Measurements from ENCODE around the gene TLE4. TPM values are rescaled to one million over a fixed set of nuclear protein-coding genes. Genes with fewer than 3 reads are reported as not detected.
A peak's percentile ranks its signal among the peaks of the same experiment; 100 is the strongest.

Gene TLE4
- total RNA-seq, 1 experiment from 2014 or later = 17.9 TPM

DNA sequence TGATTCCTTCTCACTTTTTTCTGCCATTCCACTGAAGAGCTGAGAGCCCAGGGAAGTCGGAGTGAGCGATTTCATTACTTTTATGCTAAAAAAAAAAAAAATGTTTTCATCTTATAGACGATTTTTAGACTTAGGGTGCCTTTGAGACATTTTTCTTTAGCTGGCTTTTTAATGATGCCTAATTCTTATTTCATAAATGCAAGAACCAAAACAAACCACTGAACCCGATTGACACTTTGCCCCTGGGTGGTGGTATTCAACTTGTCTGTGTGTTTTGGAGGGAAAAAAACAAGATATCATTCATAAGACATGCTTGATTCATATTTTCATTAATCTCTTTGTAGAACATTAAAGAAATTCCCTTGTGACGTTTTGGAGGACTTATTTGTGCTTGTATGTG, 2.4 kb downstream of the TLE4 start:
- Histone ChIP-seq H3F3A (ENCODE audit: low read length, unreplicated experiment) (no peaks in the 10 kb centered on the region), H3K4me2 (ENCODE audit: low read length) (peak overlapping the region; percentile 79), H2AFZ (ENCODE audit: low read length) (peak overlapping the region; percentile 10; the same call in 1 of the 2 replicates), H3K9me2 (replicated peaks; ENCODE audit: low read length) (no peaks in the 10 kb centered on the region), H3K27me3 (ENCODE audit: low read length) (no peaks in the 10 kb centered on the region), H3K9me3 (ENCODE audit: low read length) (no peaks in the 10 kb centered on the region), H4K20me1 (ENCODE audit: low read length) (no peaks in the 10 kb centered on the region), H3K9ac (ENCODE audit: low read length) (peak overlapping the region; percentile 58; the same call in 1 of the 2 replicates), H3K36me3 (ENCODE audit: low read depth, low read length) (no peaks in the 10 kb centered on the region), H3K79me2 (ENCODE audit: low read length) (peaks cover 16% of the 10 kb centered on the region), H3K4me3 (ENCODE audit: low read length) (peak overlapping the region; percentile 70), H3K4me1 (ENCODE audit: insufficient read depth, low read length) (peaks cover 12% of the 10 kb centered on the region; the same call in 1 of the 2 replicates), H3K27ac (ENCODE audit: low read length) (no peak overlapping the region)
- POLR2A ChIA-PET (ENCODE audit: unreplicated experiment) = no interaction called here
- no TSS peak for BruUV-seq (replicated peaks)
- ATAC-seq (no peak), DNase-seq (no peak)
- intact Hi-C loops (cut with micrococcal nuclease) = loop anchor here (2.0 to 10.0 kb wide), 6 partner anchors 48 to 603 kb away; no protein-coding TSS in a partner anchor
- TF ChIP-seq EZH2phosphoT487 (IDR thresholded peaks at IDR 0.05; ENCODE audit: borderline replicate concordance, low read length) = no peak
- no peak for TF ChIP-seq EZH2 (IDR thresholded peaks at IDR 0.05; ENCODE audit: low read length, unreplicated experiment)
- TF ChIP-seq, protein P1, sequence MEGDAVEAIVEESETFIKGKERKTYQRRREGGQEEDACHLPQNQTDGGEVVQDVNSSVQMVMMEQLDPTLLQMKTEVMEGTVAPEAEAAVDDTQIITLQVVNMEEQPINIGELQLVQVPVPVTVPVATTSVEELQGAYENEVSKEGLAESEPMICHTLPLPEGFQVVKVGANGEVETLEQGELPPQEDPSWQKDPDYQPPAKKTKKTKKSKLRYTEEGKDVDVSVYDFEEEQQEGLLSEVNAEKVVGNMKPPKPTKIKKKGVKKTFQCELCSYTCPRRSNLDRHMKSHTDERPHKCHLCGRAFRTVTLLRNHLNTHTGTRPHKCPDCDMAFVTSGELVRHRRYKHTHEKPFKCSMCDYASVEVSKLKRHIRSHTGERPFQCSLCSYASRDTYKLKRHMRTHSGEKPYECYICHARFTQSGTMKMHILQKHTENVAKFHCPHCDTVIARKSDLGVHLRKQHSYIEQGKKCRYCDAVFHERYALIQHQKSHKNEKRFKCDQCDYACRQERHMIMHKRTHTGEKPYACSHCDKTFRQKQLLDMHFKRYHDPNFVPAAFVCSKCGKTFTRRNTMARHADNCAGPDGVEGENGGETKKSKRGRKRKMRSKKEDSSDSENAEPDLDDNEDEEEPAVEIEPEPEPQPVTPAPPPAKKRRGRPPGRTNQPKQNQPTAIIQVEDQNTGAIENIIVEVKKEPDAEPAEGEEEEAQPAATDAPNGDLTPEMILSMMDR (conservative IDR thresholded peaks at IDR 0.05; ENCODE audit: low read depth, low read length) = no peak
- CTCF ChIA-PET = no interaction called here

DNA sequence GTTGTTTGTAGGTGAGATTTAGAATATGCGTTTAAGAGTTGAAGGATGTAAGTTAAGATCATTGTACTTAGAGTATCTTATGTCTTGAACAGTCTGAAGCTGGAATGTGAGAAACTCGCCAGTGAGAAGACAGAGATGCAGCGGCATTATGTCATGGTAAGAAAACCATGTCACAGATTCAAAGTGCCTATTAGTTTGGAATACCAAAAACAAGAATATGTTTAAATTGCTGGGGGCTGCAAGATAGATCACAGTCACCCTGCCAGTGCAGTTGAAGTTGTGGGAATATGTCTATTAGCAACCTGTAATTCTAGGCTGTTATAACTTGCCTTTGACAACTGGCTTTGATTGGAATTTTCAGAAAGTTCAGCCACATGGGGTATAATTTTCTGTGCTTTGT, 3.0 kb downstream of the TLE4 start:
- H3K4me3 ChIP-seq (ENCODE audit: low read length) = peak overlapping the region; percentile 70; the same call in 1 of the 2 replicates
- no peaks in the 10 kb centered on the region for H3K9me2 ChIP-seq (replicated peaks; ENCODE audit: low read length)
- H3K9me3 ChIP-seq (ENCODE audit: low read length) = no peaks in the 10 kb centered on the region
- H3K27me3 ChIP-seq (ENCODE audit: low read length) = no peaks in the 10 kb centered on the region
- H3K9ac ChIP-seq (ENCODE audit: low read length) = no peak overlapping the region; the same call in 1 of the 2 replicates
- intact Hi-C loops (cut with micrococcal nuclease) = loop anchor here (2.0 to 10.0 kb wide), 6 partner anchors 48 to 603 kb away; no protein-coding TSS in a partner anchor
- no peak for DNase-seq
- no TSS peak for BruUV-seq (replicated peaks)
- peak overlapping the region; percentile 79 for H3K4me2 ChIP-seq (ENCODE audit: low read length)
- peaks cover 16% of the 10 kb centered on the region for H3K79me2 ChIP-seq (ENCODE audit: low read length)
- peaks cover 12% of the 10 kb centered on the region; the same call in 1 of the 2 replicates for H3K4me1 ChIP-seq (ENCODE audit: insufficient read depth, low read length)
- ChIA-PET CTCF (no interaction called here), POLR2A (ENCODE audit: unreplicated experiment) (no interaction called here)
- no peaks in the 10 kb centered on the region for H3F3A ChIP-seq (ENCODE audit: low read length, unreplicated experiment)
- no peaks in the 10 kb centered on the region for H3K36me3 ChIP-seq (ENCODE audit: low read depth, low read length)
- TF ChIP-seq EZH2phosphoT487 (IDR thresholded peaks at IDR 0.05; ENCODE audit: borderline replicate concordance, low read length) (no peak), EZH2 (IDR thresholded peaks at IDR 0.05; ENCODE audit: low read length, unreplicated experiment) (no peak)
- TF ChIP-seq, protein P1 (conservative IDR thresholded peaks at IDR 0.05; ENCODE audit: low read depth, low read length) = no peak
- no peak overlapping the region for H2AFZ ChIP-seq (ENCODE audit: low read length)
- no peaks in the 10 kb centered on the region for H4K20me1 ChIP-seq (ENCODE audit: low read length)
- no peak overlapping the region for H3K27ac ChIP-seq (ENCODE audit: low read length)
- no peak for ATAC-seq

DNA sequence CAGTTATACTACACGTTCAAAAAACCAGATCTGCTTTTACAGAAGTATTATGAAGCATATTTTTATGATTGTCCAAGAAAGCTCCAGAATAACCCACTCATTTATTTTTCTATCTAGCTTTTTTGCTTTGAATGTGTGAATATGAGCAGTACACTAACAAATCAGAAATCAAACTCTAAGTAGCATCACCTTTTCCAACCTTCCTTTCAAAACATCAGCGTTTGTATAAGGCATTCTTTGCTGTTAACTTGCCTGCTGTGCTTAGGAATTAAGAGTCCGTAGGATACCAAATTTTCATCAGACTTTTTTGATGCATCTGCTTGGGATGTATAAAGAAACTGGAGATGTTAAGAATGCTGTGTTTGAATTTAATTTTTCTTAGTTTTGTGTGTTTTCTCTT, 3.8 kb downstream of the TLE4 start:
- Histone ChIP-seq H4K20me1 (ENCODE audit: low read length) (no peaks in the 10 kb centered on the region), H3K9ac (ENCODE audit: low read length) (no peak overlapping the region), H3K4me2 (ENCODE audit: low read length) (no peak overlapping the region), H3K79me2 (ENCODE audit: low read length) (peaks cover 16% of the 10 kb centered on the region), H3K27ac (ENCODE audit: low read length) (no peak overlapping the region), H3K9me3 (ENCODE audit: low read length) (no peaks in the 10 kb centered on the region), H3K9me2 (replicated peaks; ENCODE audit: low read length) (no peaks in the 10 kb centered on the region), H2AFZ (ENCODE audit: low read length) (no peak overlapping the region), H3K27me3 (ENCODE audit: low read length) (no peaks in the 10 kb centered on the region), H3K4me3 (ENCODE audit: low read length) (no peak overlapping the region), H3F3A (ENCODE audit: low read length, unreplicated experiment) (no peaks in the 10 kb centered on the region), H3K36me3 (ENCODE audit: low read depth, low read length) (no peaks in the 10 kb centered on the region), H3K4me1 (ENCODE audit: insufficient read depth, low read length) (peaks cover 8% of the 10 kb centered on the region; the same call in 1 of the 2 replicates)
- POLR2A ChIA-PET (ENCODE audit: unreplicated experiment) = no interaction called here
- CTCF ChIA-PET = no interaction called here
- TF ChIP-seq EZH2 (IDR thresholded peaks at IDR 0.05; ENCODE audit: low read length, unreplicated experiment) (no peak), EZH2phosphoT487 (IDR thresholded peaks at IDR 0.05; ENCODE audit: borderline replicate concordance, low read length) (no peak)
- TF ChIP-seq, protein P1 (conservative IDR thresholded peaks at IDR 0.05; ENCODE audit: low read depth, low read length) = no peak
- ATAC-seq (no peak), DNase-seq (no peak)
- intact Hi-C loops (cut with micrococcal nuclease) = loop anchor here (2.0 to 10.0 kb wide), 2 partner anchors 445 to 569 kb away; no protein-coding TSS in a partner anchor
- no TSS peak for BruUV-seq (replicated peaks)

Data from PC-3 (cell line).